WERI-Rb-1 (cell line): ENCODE results near the gene GABBR2.
A peak's percentile ranks its signal among the peaks of the same experiment; 100 is the strongest.

Experiments used
- DNase-seq: peaks from one replicate; pipeline ENCODE4 v3.0.0-alpha.2; 2020
- H3K27ac ChIP-seq: fragments of 250-450 bp; sonication (Bioruptor Pico); 2 replicates; pipeline ENCODE4 v1.5.1; 2020; ENCODE audit warnings: mild to moderate bottlenecking, moderate library complexity
- H3K27me3 ChIP-seq: fragments of 250-450 bp; sonication (Bioruptor Pico); 2 replicates; pipeline ENCODE4 v1.5.1; 2021; ENCODE audit warnings: mild to moderate bottlenecking, low read depth, moderate library complexity; ENCODE audit not compliant: insufficient read depth, severe bottlenecking
- H3K36me3 ChIP-seq: fragments of 250-450 bp; sonication (Bioruptor Pico); 2 replicates; pipeline ENCODE4 v1.5.1; 2020; ENCODE audit warnings: mild to moderate bottlenecking, moderate library complexity
- H3K4me3 ChIP-seq: 2 replicates; pipeline ENCODE4 v1.5.1; 2011; ENCODE audit warnings: low read depth, mild to moderate bottlenecking, control low read depth, low read length
- H3K9me3 ChIP-seq: fragments of 250-450 bp; sonication (Bioruptor Pico); 2 replicates; pipeline ENCODE4 v1.5.1; 2021; ENCODE audit warnings: mild to moderate bottlenecking, moderate library complexity; ENCODE audit not compliant: severe bottlenecking
- CTCF ChIP-seq: IDR thresholded peaks from 2 replicates; pipeline ENCODE4 v1.5.1; 2011; ENCODE audit warnings: low read depth, mild to moderate bottlenecking, control low read depth, inconsistent platforms, low read length

Gene GABBR2

GRCh38 chr9:98738741-98739140 is 30.0 kb upstream of the GABBR2 start:
- Histone ChIP-seq H3K9me3 (peaks cover 5% of the 10 kb centered on the region), H3K36me3 (peaks cover 44% of the 10 kb centered on the region), H3K4me3 (no peak overlapping the region), H3K27ac (no peak overlapping the region), H3K27me3 (no peaks in the 10 kb centered on the region)
- no peak for TF ChIP-seq CTCF
- DNase-seq: no peak

- H3K27me3 ChIP-seq: no peaks in the 10 kb centered on the region
- H3K4me3 ChIP-seq: no peak overlapping the region
- peaks cover 36% of the 10 kb centered on the region for H3K36me3 ChIP-seq
- H3K9me3 ChIP-seq: peaks cover 5% of the 10 kb centered on the region
- TF ChIP-seq CTCF: no peak
- DNase-seq: no peak
- H3K27ac ChIP-seq: no peak overlapping the region
Observed at GRCh38 chr9:98736226-98736625, 27.5 kb upstream of the GABBR2 start.

GRCh38 chr9:98732801-98733200 is 24.1 kb upstream of the GABBR2 start:
- H3K27ac ChIP-seq: no peak overlapping the region
- H3K4me3 ChIP-seq: no peak overlapping the region
- H3K27me3 ChIP-seq: no peaks in the 10 kb centered on the region
- TF ChIP-seq CTCF: no peak
- H3K9me3 ChIP-seq: no peaks in the 10 kb centered on the region
- H3K36me3 ChIP-seq: peaks cover 27% of the 10 kb centered on the region
- no peak for DNase-seq

DNA sequence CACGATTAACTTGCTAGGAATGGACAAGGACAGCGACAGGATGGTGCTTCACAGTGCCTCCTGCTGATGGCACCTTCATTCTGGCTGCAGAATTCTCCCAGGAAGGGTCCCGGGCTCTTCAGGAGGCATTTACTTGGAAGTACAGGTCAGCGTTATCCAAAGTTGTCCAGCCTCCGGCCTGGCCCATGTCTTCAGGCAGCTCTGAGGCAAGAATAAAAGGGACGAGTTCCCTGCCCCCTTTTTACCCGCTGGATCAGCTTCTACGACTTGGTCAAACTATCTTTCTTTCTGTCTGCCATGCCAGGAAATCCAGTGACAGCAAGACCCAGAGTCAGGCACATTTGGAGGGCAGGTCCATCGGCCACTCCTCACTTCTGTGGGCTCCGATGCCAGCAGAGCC is 23.4 kb upstream of the GABBR2 start:
- H3K27ac ChIP-seq: no peak overlapping the region
- TF ChIP-seq CTCF: peak; percentile 26; the same call in 1 of the 2 replicates
- H3K4me3 ChIP-seq: no peak overlapping the region
- H3K9me3 ChIP-seq: no peaks in the 10 kb centered on the region
- peaks cover 27% of the 10 kb centered on the region for H3K36me3 ChIP-seq
- DNase-seq: no peak
- H3K27me3 ChIP-seq: no peaks in the 10 kb centered on the region

DNA sequence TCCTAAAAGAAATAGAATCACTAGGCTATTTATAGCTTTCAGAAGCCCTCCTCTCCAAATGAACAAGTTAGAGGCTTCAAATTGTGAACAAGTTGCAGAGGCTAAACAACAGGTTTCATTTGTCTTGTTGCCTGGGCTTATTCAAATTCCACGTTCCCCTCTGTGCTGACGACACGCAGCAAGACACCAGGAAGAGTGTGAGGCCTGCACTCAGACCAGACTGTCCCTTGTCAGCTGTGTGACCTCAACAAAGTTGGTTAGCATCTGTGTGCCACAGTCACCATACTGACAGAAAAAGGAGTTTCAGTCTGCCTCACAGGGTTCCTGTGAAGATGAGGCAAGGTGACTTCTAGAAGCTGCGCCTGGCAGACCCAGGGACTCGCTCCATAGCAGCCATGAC is 22.1 kb upstream of the GABBR2 start:
- Histone ChIP-seq H3K4me3 (no peak overlapping the region), H3K27me3 (no peaks in the 10 kb centered on the region), H3K27ac (no peak overlapping the region), H3K36me3 (peaks cover 23% of the 10 kb centered on the region), H3K9me3 (no peaks in the 10 kb centered on the region)
- no peak for TF ChIP-seq CTCF
- no peak for DNase-seq

- H3K27ac ChIP-seq: no peak overlapping the region
- peaks cover 2% of the 10 kb centered on the region; the same call in 1 of the 2 replicates for H3K36me3 ChIP-seq
- H3K9me3 ChIP-seq: peaks cover 6% of the 10 kb centered on the region
- no peak for TF ChIP-seq CTCF
- no peak for DNase-seq
- H3K4me3 ChIP-seq: no peak overlapping the region
- H3K27me3 ChIP-seq: no peaks in the 10 kb centered on the region
Observed at GRCh38 chr9:98728500-98728899, 19.8 kb upstream of the GABBR2 start.
